Tibial artery (tissue), 4 donors: ENCODE data around the gene GANC.

Source experiments
- DNase-seq, 2 donors: peaks; one replicate each; pipeline ENCODE4 v3.0.0-alpha.2; 2019
- H3K27ac ChIP-seq, 2 donors: fragments of 200-600 bp; sonication (generic) in 1 of 2; 1 replicate in 1 of 2; 2 replicates in 1 of 2; pipeline ENCODE4 v1.5.1; 2018 to 2019; ENCODE audit warnings: mild to moderate bottlenecking in 1 of 2
- H3K27me3 ChIP-seq, 2 donors: fragments of 200-600 bp; sonication (generic) in 1 of 2; one replicate each; pipeline versions ENCODE4 v1.5.1 to v1.6.0; 2016 to 2019
- H3K36me3 ChIP-seq, 3 donors: fragments of 200-600 bp; sonication (generic) in 2 of 3; one replicate each; pipeline ENCODE4 v1.5.1; 2016 to 2019; ENCODE audit warnings: mild to moderate bottlenecking in 2 of 3
- H3K4me1 ChIP-seq, 4 donors: fragments of 200-600 bp; sonication (generic) in 2 of 4; 1 replicate in 3 of 4; 2 replicates in 1 of 4; pipeline ENCODE4 v1.5.1; 2016 to 2019
- H3K4me3 ChIP-seq, 2 donors: fragments of 200-600 bp; sonication (generic) in 1 of 2; 1 replicate in 1 of 2; 2 replicates in 1 of 2; pipeline ENCODE4 v1.5.1; 2018 to 2019; ENCODE audit warnings: mild to moderate bottlenecking in 2 of 2
- H3K9me3 ChIP-seq, 3 donors: fragments of 200-600 bp; sonication (generic) in 1 of 3; one replicate each; pipeline ENCODE4 v1.5.1; 2016 to 2019
- intact Hi-C: fragments of 100-400 bp; cut with DNase I; formaldehyde crosslinking; loops from one replicate; pipeline ENCODE4 v1.15.0; 2023; ENCODE audit warnings: low total_unique reads
- TF ChIP-seq, protein P1 (sequence below), 2 experiments: fragments of 200-600 bp in 1 of 2; fragments of 450-650 bp in 1 of 2; IDR thresholded peaks; one replicate each; pipeline ENCODE4 v1.5.1; 2017 to 2019; ENCODE audit warnings: antibody characterized with exemption in 2 of 2, mild to moderate bottlenecking in 1 of 2, moderate library complexity in 1 of 2

Gene GANC

DNA sequence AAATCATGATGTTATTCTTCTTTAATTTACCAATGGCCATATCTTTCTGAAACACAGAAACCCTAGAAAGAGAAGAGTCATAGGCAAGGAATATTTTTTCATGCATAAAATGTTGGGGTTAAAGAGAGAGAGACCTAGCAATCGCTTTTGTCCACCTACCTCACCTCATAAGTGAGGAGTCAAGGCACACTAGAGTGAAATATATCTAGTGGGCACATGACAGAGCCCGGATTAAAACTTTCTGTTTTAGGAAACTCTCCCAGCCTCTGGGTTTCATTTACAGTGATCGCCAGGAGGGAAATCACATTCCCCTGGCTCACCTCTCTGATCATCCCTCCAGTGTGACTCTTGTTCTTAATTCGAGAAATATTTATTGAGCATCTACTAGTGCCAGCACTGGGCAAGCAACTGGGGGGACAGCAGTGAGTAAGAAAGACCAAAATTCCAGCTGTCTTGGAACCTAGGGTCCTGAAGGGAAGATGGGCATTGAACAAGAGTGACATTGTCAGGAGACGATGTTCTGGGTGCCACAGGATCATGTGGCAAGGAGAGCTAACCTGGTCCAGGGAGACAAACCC is 87.6 kb downstream of the GANC start:
- no peak overlapping the region for H3K4me3 ChIP-seq
- H3K27me3 ChIP-seq, result no peaks in the 10 kb centered on the region
- DNase-seq, result no peak
- TF ChIP-seq, protein P1, sequence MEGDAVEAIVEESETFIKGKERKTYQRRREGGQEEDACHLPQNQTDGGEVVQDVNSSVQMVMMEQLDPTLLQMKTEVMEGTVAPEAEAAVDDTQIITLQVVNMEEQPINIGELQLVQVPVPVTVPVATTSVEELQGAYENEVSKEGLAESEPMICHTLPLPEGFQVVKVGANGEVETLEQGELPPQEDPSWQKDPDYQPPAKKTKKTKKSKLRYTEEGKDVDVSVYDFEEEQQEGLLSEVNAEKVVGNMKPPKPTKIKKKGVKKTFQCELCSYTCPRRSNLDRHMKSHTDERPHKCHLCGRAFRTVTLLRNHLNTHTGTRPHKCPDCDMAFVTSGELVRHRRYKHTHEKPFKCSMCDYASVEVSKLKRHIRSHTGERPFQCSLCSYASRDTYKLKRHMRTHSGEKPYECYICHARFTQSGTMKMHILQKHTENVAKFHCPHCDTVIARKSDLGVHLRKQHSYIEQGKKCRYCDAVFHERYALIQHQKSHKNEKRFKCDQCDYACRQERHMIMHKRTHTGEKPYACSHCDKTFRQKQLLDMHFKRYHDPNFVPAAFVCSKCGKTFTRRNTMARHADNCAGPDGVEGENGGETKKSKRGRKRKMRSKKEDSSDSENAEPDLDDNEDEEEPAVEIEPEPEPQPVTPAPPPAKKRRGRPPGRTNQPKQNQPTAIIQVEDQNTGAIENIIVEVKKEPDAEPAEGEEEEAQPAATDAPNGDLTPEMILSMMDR (IDR thresholded peaks at IDR 0.05), result no peak
- H3K36me3 ChIP-seq, result peaks cover 0 to 61% (median 6%) of the 10 kb centered on the region in 3 donors
- no peak overlapping the region for H3K27ac ChIP-seq
- H3K9me3 ChIP-seq, result no peaks in the 10 kb centered on the region
- H3K4me1 ChIP-seq, result no peaks in the 10 kb centered on the region
- intact Hi-C loops, result no loop called here

GRCh38 chr15:42363487-42363886 is 90.5 kb downstream of the GANC start:
- Histone ChIP-seq H3K36me3 (peaks cover 0 to 33% (median 5%) of the 10 kb centered on the region in 3 donors), H3K4me1 (no peaks in the 10 kb centered on the region), H3K27me3 (no peaks in the 10 kb centered on the region), H3K27ac (no peak overlapping the region), H3K4me3 (no peak overlapping the region), H3K9me3 (no peaks in the 10 kb centered on the region)
- no peak for DNase-seq
- TF ChIP-seq, protein P1 (IDR thresholded peaks at IDR 0.05), result no peak
- intact Hi-C loops, result no loop called here

DNA sequence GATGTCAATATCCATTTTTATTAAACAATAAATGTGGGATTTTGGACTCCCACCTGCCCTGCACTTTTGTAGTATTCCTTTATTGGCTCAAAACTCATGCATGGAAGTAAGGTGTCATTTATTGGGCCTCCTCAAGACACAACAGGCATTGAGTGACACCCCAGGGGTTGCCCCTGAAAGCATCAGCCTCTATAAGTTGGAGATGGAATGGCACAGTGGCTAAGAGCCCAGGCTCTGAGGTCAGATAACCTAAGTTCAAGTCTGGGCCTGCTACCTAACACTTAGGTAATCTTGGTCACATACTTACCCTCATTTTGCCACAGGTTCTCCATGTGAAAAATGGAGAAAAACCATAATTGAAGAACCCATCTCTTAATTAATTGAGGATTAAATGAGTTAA is 90.9 kb downstream of the GANC start:
- H3K27me3 ChIP-seq, result no peaks in the 10 kb centered on the region
- intact Hi-C loops, result no loop called here
- no peaks in the 10 kb centered on the region for H3K4me1 ChIP-seq
- no peak for DNase-seq
- H3K4me3 ChIP-seq, result no peak overlapping the region
- no peak overlapping the region for H3K27ac ChIP-seq
- no peaks in the 10 kb centered on the region for H3K9me3 ChIP-seq
- TF ChIP-seq, protein P1 (IDR thresholded peaks at IDR 0.05), result no peak
- H3K36me3 ChIP-seq, result peaks cover 0 to 32% (median 5%) of the 10 kb centered on the region in 3 donors

GRCh38 chr15:42364529-42364928 is 91.5 kb downstream of the GANC start:
- Histone ChIP-seq H3K27ac (no peak overlapping the region), H3K27me3 (no peaks in the 10 kb centered on the region), H3K9me3 (no peaks in the 10 kb centered on the region), H3K36me3 (peaks cover 0 to 27% (median 5%) of the 10 kb centered on the region in 3 donors), H3K4me1 (no peaks in the 10 kb centered on the region), H3K4me3 (no peak overlapping the region)
- intact Hi-C loops, result no loop called here
- DNase-seq, result no peak
- TF ChIP-seq, protein P1 (IDR thresholded peaks at IDR 0.05), result no peak

DNA sequence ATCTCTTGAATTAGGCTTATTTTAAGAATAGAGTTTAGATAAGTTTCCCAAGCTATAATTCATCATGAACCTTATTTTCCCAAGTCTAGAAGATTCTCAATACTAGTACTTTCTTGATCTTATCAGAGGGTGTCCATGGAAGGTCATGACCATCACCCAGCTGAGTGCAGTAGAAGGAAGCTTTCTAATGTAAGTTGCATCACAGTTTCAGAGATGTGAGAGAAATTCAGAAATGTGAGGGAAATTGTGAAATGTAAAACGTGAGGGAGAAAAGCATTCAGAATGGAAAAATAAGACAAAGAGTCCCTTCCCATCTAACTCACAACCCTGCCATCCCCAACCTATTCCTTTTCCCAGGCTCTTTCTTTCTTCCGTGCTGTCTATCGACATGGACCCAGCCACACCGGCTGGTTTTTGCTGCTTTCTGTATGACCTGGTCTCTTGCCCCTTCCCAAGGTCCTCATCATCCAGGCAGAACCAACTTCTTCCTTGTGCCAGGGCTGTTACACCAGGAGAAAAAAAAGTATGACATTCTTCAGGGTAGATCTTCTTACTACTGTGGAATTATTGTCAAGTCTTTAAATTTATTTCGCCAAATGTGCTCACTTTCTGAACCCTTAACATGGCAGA is 93.0 kb downstream of the GANC start:
- no peaks in the 10 kb centered on the region for H3K27me3 ChIP-seq
- H3K27ac ChIP-seq, result no peak overlapping the region
- H3K4me3 ChIP-seq, result no peak overlapping the region
- no peaks in the 10 kb centered on the region for H3K4me1 ChIP-seq
- H3K36me3 ChIP-seq, result peaks cover 0 to 12% (median 0%) of the 10 kb centered on the region in 3 donors
- DNase-seq, result no peak
- intact Hi-C loops, result no loop called here
- TF ChIP-seq, protein P1 (IDR thresholded peaks at IDR 0.05), result no peak
- no peaks in the 10 kb centered on the region for H3K9me3 ChIP-seq
